Dermis microvascular lymphatic vessel endothelial cell (primary cell): ENCODE data around the gene IBA57. TPM values are rescaled to one million over a fixed set of nuclear protein-coding genes. Genes with fewer than 3 reads are reported as not detected.
"Not testable (repeated sequence)": the region's sequence is repeated elsewhere in the genome, so short reads cannot be mapped to it uniquely, and the experiment has no call there.

Source experiments
- DNase-seq, 2 donors: peaks; one replicate each; pipeline versions ENCODE4 v3.0.0 to v3.0.0-alpha.2; 2010; ENCODE audit warnings: low read depth in 2 of 2
- total RNA-seq: library from RNA; depleted of rRNA; stranded (reverse); fragments of >200 nt; gene quantifications from 2 replicates; pipeline ENCODE4 v1.2.1, GENCODE V29; 2014

IBA57 gene
- total RNA-seq, 1 donor from 2014 or later, result 6.0 TPM

DNA sequence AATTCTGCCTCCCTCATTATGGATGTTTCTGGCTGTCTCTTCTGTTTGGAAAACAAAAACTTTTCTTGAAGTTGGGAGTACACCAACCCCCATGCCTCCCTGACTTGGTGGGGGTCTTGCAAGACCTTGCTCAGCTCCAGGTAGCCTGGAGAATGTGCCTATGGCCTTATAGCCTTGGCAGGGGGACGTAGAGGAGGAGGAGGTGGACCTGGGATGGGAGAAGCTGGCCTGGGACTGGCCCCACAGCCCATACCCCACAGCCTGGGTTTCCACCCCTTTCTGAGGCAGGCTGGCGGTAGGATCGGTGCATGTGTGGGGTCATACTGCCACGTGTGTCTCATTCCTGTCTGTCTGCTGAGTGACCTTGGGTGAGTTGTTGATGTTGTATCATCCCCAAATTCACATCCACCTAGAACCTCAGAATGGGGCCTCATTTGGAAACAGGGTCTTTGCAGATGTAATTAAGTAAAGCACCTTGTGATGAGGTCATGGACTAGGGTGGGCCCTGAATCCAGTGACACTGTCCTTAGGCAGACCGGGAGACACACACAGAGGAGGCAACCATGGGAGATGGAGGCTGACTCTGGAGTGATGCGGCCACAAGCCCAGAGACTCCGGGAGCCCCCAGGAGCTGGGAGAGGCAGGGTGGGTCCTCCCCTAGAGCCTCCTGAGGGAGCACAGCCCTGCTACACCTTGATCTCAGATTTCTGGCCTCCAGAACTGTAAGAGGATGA lies 60.7 kb downstream of the IBA57 start:
- no peak for DNase-seq

DNA sequence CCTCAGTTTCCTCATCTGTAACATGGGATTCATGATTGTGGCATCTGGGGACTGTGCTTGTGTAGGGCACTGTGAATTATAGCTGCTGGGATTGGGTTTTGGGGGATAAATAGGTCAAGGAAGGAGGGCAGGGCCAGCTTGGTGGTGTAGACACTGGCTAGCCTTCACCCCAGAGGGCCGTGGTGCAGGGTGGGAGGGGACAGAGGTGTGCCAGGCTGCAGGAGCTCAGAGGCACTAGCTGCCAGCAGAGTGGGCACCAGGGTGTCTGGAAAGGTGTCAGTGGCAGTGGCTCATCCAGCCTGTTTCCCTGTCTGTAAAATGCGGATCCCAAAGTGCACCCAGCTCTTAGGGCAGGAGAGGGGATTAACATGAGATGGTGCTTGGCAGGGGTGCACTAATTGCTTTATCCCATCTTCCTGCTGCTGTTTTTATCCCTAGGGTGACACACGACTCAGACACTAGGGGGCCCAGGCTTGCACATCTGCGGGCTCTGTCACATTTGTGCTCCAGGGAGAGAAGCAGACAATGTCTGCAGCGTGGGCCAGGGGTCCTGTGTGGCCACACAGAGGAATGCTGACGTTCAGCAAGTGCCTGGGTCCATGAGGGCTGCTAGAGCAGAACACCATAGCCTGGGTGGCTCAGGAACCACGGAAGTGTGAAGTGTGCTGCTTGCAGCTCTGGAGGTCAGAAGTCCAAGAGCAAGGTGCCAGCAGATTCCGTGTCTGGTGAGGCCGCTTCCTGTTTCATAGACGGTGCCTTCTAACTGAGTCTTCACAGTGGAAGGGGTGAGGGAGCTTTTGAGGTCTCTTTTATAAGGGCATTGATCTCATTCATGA lies 61.6 kb downstream of the IBA57 start:
- DNase-seq, result peak in 1 of 2 donors; percentile 23

DNA sequence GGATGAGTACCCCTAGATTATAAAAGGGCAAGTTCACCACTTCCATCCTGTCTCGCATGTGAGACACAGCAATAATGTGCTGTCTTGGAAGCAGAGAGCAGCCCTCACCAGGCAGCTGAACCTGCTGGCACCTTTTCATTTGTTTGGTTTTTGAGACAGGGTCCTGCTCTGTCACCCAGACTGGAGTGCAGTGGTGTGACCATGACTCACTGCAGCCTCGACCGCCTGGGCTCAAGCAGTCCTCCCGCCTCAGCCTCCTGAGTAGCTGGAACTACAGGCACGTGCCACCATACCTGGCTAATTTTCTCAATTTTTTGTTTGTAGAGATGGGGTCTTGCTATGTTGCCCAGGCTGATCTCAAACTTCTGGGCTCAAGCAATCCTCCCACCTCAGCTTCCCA lies 62.5 kb downstream of the IBA57 start:
- DNase-seq, result not testable (repeated sequence)

DNA sequence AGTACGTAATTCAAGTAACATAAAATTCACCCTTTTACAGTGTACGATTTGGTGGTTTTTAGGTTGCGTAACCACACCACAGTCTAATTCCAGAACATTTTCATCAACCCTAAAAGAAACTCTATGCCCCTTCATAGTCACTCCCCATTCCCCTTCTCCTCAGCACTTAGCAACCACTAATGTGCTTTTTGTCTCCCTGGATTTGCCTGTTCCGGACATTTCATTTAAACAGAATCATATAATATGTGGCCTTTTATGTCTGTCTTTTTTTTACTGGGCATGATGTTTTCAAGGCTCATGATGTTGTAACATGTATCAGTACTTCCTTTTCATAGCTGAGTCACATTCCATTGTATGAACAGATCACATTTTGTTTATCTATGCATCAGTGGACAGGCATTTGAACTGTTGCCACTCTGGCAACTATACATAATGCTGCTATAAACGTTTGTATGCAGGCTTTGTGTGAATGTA lies 63.0 kb downstream of the IBA57 start:
- peak in 1 of 2 donors; percentile 49 for DNase-seq

DNA sequence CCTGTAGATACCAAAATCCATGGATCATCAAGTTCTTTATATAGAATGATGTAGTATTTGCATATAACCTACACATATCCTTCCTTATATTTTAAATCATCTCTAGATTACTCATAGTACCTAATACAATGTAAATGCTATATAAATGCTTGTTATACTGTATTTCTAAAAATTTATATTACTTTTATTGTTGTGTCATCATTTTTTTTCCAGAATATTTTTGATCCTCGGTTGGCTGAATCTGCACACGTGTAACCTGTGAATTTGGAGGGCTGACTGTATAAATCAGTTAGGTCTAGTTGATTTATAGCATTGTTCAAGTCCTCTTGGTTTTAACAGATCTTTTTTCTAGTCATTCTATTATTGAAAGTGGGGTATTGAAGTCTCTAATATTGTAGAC lies 65.6 kb downstream of the IBA57 start:
- DNase-seq, result no peak

Other genes with a start within 250 kb of the IBA57 start
- 0.64 and 0.76 TPM in 2 replicates for gene WNT9A, start 217.9 kb upstream of the IBA57 start, total RNA-seq
- gene WNT3A, start 158.8 kb upstream of the IBA57 start, total RNA-seq, result not detected in 2 replicates
- 219 and 329 TPM in 2 replicates for gene ARF1, start 83.1 kb upstream of the IBA57 start, total RNA-seq
- gene C1orf35, start 62.5 kb upstream of the IBA57 start, total RNA-seq, result 6.5 and 6.8 TPM in 2 replicates
- 35.8 and 47.0 TPM in 2 replicates for gene MRPL55, start 56.5 kb upstream of the IBA57 start, total RNA-seq
- gene GUK1, start 25.5 kb upstream of the IBA57 start, total RNA-seq, result 718 and 833 TPM in 2 replicates
- gene GJC2, start 15.9 kb upstream of the IBA57 start, total RNA-seq, result 8.0 and 17.1 TPM in 2 replicates
- 2.3 and 5.8 TPM in 2 replicates for gene OBSCN, start 42.2 kb downstream of the IBA57 start, total RNA-seq
- gene TRIM11, start 241.0 kb downstream of the IBA57 start, total RNA-seq, result 10.4 and 14.8 TPM in 2 replicates